HG03097 (cell line): ENCODE results near the gene HERPUD1.
"Not testable (repeated sequence)": the region's sequence is repeated elsewhere in the genome, so short reads cannot be mapped to it uniquely, and the experiment has no call there.

ENCODE experiments used
- ATAC-seq: cut with Tn5 transposase; IDR thresholded peaks from one replicate; pipeline ENCODE4 v1.9.1; 2021; ENCODE audit not compliant: unreplicated experiment, low FRiP score

The HERPUD1 gene

DNA sequence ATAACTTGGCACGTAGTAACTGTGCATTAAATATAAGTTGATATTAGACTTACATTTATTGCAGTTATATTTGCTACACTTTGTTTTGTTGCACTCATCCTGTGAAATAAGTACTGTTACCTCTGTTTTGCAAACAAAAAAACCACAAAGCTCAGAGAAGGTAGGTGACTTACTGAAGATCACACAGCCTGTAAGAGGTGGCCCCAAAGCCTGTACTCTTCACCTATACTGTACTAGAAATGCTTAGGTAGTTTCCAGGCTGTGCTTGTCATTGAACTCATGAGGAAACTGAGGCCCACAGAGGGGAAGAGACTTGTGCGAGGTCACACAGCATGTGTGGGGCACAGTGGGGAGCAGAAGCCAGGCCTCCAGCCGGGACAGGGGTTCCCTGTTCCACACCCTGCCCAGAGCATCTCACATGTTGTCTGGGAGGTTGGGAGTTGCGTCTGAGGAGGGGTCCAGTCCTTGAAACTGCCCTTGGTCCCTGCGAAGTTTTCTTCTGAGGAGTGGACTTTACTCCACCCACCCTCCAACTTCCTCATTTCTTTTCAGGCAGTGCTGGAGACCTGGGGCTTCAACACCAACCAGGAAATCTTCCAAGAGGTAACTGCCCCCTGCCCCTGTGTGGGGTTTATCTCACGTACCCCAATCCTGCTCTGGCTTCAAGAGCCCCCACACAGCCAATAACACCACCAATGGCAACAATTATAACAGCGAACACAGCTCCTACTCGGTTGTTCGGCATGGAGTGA, 42.8 kb downstream of the HERPUD1 start:
- ATAC-seq = no peak

DNA sequence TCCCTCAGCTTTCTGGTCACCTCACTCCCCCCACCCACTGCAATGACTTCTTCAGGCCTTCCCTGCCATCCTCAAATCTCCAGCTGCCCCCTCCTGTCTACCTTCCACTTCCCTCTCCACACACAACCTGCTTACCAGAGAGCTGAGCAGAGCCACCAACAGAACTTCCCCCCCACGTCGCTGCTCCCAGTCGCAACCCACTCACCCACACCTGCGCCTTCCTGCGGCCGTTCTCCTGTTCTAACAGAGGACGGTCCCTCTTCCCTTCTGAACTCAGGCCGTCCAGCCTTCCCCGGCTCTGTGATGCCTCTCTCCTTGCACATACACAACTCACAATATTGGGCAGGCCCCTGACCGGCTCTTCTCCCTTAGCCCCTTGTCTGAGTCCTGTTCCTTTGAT, 43.8 kb downstream of the HERPUD1 start:
- no peak for ATAC-seq

DNA sequence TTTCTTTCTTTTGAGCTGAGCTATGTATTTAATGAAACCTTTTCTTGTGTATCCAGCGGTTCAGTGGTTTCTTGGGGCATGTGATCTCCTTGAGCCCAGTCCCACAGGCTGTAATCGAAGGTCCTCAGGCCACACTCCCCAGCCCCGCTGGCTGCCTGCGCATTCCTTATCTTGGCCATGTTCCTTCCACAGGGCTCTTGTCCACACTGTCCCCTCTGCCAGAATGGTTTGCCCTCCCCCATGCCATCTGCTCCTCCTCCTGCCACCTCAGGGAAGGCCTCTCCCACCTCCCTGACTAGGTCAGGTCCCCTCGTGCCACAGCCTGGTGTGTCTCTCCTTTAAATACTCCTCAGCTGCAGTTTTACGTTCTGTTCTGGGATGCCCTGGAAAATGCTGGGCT, 45.3 kb downstream of the HERPUD1 start:
- ATAC-seq = no peak

DNA sequence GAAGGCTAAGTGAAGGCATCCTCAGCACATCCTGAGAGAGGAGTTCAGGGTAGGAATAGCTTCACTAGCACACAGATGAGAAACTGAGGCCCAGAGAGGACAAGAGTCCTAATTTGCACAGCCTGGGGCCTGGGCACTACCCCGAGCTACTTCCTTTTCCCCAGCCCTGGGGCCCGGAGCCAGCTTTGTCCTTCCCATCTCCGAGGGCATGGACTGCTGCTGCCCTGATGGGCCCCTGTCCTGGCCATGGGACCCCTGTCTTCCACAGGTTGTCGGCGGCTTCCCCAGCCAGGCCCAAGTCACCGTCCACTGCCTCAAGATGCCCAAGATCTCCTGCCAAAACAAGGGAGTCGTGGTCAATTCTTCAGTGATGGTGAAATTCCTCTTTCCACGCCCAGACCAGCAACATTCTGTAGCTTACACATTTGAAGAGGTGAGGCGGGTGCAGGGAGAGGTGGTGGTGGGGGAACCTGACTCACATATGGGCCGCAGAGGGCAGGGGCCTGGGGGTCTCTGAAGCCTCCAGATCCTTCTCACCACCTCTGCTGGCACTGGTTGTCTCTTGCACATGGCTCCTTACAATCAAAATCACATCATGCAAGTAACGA, 46.0 kb downstream of the HERPUD1 start:
- ATAC-seq = no peak

DNA sequence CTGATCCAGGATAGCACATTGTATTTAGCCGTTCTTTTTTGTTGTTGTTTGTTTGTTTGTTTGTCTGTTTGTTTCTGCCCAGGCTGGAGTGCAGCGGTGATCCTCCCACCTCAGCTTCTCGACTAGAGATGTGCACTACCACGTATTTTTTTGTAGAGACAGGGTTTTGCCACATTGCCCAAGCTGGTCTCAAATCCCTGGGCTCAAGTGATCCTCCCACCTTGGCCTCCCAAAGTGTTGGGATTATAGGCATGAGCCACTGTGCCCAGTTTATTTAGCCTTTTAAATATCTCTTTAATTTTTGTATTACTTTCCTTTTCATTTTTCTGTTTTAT, 48.2 kb downstream of the HERPUD1 start:
- ATAC-seq = no peak

DNA sequence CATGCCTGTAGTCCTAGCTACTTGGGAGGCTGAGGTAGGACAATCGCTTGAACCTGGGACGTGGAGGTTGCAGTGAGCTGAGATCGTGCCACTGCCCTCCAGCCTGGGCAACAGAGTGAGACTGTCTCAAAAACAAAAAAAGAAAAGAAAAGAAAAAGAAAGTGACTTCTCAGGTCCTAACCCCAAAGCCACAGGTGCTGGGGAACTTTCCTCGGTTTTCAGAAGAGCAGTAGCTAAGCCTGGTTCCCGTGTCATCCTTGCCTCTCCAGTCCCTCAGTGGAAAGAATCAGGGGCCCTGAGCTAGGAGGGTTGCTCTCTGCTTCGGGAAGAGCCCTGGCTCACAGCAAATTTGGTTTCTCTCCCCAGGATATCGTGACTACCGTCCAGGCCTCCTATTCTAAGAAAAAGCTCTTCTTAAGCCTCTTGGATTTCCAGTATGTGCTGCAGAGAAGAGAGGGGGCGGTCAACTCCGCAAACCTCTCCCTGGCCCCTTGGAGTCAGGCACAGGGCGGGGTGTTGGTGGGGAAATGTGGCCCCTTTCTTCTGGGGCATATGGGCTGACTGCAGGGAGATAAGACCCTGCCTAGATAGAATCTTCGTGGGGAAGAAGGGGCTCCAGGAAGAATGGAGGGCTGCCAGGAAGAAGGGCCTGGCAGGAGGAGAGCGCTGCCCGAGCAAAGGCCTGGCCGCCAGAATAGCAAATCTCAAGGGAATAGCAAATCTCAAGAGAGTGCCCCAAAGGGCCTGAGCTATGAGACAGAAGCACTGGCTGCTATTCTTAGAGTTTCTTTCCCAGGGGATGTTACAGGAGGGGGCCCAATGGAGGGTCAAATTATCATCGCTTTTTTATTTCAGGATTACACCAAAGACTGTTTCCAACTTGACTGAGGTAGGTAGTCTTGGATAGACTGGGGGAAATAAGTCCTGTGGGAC, 49.1 kb downstream of the HERPUD1 start:
- peak; percentile 40 for ATAC-seq

DNA sequence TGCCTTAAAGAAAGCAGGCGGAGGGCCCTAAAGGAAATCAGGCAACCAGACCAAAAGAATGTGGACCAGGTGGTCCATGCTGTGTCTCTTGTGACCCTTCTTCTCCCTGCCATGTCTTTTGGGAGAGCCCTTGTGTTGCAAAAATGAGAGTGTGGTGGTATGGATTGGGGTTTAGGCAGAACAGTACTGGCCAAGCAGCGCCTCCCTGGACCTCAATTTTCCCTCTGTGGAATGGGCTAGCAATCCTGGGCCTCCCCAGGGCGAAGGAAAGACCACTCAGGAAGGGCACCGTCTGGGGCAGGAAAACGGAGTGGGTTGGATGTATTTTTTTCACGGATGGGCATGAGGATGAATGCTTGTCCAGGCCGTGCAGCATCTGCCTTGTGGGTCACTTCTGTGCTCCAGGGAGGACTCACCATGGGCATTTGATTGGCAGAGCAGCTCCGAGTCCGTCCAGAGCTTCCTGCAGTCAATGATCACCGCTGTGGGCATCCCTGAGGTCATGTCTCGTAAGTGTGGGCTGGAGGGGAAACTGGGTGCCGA, 49.9 kb downstream of the HERPUD1 start:
- ATAC-seq = no peak

DNA sequence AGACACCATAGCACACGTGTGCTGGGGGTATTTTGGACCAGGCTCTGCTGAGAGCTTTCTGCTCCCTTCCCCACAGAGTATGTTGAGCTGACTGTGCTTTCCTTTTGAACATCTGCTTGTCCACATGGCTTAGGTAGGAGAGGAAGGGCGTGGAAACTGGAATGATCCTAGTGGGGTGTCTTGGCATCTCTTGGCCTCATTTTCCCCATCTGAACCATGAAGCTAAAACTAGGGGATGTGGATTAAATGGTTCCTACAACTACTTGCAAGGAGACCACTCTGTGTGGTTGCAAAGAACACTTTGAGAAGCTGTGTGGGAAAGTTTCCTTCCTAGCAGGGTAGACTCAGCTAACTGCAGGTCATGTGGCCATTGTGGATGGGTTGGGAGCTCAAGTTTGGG, 50.8 kb downstream of the HERPUD1 start:
- ATAC-seq = no peak

DNA sequence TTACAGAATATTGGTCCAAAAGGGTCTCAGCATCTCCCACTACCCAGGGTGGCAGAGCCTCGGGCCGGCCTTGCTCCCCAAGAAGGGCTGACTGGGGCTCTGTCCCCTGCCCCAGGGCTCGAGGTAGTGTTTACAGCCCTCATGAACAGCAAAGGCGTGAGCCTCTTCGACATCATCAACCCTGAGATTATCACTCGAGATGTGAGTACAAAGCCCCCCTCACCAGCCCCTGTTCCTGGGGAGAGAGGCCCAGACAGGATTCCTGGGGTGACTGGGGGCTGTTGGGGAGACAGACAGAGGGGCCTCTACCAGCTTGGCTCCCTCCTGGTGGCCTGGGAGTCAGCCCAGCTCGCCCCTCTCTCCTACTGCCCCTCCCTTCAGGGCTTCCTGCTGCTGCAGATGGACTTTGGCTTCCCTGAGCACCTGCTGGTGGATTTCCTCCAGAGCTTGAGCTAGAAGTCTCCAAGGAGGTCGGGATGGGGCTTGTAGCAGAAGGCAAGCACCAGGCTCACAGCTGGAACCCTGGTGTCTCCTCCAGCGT, 51.3 kb downstream of the HERPUD1 start:
- ATAC-seq = no peak

DNA sequence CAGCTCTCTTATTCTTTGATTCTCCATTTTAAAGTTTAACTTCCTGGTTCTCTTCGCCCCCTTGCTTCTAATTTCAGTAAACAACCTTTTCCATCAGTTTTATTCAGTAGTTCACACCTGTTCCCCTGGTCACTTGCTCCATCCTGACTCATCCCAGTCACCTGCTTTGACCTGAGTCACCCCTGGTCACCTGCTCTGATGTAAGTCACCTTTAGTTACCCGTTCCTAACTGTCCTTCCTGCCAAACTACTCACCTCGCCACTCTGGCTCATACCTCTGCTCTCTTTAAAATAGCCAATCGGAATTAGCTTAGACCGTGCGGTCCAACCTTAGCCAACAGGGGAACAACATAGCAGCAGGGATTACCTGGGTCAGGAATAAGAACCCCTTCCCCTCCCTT, 52.7 kb downstream of the HERPUD1 start:
- ATAC-seq = no peak

DNA sequence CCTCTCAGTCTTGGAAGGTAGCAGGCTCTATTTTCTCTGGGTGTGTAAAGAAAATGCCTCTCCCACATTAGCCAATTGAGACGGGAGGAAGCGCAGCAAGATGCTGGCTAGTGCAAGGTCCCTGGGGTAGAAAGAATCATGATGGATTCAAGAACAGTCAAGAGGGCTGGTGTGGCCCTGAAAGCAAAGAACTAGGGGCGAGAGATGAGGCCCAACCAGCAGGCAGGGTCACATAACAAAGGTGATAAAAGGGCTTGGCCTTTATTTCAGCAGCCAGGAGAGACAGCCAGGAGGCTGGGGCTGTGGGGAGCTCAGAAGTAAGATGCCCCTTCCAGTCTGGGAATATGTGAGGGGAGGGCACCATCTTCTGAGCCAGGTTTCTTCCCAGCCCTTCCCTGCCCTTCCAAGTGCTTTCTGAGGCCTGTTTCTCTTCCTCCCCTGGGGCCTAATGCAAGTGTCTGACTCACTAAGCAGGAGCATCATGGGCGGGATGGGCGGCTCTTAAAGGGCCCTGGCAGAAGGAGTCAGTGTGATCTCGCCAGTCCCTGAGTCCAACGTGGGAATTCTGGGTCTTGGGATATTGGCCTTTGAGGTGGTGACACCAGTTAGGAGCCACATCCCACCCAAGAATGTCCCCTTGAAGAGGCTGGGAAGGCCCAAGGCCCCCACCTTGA, 53.5 kb downstream of the HERPUD1 start:
- ATAC-seq = no peak

DNA sequence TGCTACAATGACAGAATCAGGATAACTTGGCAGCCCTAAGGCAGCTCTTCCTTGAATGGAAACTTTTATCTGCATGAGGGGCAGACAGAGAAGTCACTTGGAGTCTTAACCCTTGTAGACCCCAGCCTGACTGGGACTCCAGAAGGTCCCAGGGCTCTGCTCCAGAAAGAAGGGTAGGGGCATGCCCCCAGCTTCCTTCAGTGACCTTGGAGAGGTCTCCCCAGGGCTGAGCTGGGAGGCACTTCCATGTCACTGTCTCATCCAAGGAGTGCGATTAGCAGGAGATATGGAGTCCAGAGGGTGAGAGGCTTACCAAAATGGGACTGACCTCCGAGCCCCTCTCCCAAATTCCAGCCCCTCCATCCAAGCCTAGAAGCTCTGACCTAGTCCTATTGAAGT, 54.0 kb downstream of the HERPUD1 start:
- no peak for ATAC-seq

DNA sequence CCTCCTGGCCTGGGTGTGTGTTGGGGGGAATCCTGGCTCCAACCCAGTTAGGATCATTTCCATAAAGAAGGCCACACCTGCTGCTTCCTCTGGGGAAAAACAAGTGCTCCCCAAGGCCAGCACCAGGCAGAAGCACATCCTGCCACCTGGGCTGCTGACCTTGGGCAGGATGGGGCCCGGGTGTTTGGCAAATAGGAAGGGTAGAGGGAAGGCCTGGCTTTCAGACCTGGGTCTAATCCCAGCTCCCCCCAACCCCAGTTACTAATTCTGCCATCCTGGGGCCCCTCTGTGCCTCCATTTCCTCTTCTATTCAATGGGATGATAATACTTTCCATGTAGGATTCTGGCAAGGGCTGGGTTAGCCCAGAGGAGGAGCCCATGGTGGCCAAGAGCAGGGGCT, 54.4 kb downstream of the HERPUD1 start:
- no peak for ATAC-seq

DNA sequence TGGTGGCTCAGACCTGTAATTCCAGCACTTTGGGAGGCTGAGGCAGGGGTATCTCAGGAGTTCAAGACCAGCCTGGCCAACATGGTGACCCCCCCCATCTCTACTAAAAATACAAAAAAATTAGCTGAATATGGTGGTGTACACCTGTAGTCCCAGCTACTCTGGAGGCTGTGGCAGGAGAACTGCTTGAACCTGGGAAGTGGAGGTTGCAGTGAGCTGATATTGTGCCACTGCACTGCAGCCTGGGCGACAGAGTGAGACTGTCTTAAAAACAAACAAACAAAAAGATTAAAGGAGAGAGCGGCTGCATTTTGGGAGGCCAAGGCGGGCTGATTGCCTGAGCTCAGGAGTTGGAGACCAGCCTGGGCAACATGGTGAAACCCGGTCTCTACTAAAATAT, 55.0 kb downstream of the HERPUD1 start:
- ATAC-seq = not testable (repeated sequence)

DNA sequence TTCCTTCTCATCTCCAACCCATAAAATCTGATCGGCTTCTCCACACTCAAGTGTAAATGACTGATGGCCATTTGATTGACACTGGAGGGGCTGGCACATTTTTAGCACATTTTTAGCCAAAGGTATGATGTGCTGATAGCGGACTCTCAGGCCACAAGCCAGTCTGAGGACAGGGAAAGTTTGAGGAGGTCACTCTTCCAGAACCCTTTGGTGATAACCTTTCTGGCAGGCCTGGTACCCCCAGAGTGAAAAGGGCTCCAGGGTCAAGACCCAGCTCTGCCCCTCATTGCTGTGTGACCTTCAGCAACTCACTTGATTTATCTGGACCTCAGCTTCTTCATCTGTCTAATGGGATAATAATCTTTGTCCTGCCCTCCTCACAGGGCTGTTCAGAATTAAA, 55.8 kb downstream of the HERPUD1 start:
- ATAC-seq = no peak

DNA sequence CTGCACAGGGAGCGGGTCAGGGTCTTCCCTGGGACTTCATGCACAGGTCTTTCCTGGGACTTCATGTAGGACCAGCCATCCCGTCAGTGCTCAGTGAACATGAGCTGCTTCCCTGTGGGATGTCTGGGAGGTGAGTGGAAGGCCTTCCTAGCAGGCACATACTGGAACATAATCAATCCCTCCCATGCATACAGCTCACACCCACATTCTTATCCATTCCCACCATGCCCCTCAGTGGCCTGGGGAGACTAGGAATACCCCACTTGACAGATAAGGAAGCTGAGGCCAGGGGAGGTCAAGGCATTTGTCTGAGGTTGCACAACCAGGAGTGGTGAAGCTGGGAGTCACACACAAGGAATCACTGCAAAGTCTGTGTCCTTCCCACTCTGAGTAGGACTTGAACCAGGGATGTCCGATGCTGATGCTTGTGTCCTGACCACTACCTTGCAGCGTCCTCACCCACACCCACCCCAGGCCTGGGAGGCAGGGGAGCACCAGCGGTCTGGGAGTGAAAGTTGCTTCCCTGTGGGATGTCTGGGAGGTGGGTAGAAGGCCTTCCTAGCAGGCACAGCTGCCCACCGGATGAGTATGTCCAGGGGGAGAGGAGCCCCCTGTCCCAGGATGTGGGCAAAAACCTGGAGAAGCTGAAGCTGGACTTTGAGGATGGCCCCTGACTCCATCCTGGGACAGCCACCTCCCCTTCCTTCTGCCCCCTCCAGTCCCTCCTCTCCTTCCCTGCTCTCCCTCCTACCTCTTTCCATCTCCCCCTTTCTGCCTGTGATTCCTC, 56.4 kb downstream of the HERPUD1 start:
- ATAC-seq = no peak

DNA sequence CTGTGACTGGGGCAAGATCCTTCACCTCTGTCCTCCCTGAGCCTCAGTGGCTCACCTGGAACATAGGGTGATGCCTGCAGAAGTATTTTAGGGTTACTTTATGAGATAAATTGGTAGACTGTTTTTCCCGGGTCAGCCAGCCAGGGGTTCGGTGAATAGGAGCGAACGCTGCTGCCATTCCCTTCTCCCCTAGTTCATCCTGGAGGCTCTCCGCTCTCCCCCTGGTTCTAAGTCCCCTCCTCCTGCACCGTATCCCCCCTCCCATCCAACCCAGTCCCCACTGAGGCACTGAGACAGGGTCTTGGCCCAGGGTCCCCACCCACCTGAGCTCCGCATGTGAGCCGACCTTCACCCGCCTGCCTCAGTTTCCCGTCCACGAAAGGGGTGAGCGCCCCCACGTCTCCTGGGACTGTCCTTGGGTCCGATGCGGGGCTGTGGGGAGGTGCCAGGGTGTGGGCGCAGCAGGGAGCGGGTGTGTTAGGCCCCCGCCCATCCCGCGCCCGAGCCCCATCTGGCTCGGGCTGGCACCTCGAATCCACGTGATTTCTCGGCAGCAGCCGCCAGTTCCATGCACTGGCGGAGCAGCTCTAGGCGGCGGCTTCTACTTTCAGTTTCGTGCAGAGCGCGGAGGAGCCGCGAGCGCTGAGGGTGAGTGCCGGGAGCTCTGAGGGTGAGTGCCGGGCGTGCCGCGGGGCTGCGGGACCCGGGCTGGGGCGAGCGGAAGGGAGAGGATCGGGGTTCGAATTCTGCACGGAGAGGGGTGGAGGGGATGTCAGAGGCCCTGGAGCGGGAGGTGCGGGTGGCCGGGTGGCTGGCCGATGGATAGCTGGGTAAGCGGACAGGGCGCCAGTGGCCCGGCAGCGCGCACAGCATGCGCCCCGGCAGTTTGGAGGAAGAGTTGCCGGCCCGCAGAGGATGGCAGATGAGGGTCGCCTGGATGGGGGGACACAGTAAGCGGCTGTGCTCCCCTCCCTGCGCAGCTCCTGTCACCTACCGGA, 57.3 kb downstream of the HERPUD1 start, which contains the start of gene NLRC5:
Gene NLRC5, plus strand, starts transcription at position 610 of the 998 bp plus-strand sequence. CDS start 31,156 bp downstream, outside the sequence.
- peak; percentile 71 for ATAC-seq

DNA sequence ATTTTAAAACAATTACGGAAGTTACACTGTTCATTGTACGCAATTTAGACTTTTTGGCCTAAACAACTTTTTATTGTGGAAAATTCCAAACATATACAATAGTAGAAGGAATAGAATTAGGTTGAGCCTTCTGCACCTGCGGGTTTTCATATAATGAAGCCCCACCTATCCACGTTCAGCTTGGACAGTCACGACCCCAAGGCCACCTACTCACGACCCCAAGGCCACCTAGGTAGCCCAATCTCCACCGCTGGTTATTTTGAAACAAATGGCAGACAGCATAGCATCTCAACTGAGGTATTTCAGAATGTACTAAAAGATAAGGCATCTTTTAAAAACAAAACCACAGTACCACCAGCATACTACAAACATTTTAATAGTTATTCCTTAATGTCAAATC, 58.0 kb downstream of the HERPUD1 start:
- no peak for ATAC-seq
